A549 (cell line): ENCODE results near the gene ZNF526.

Experiments used
- CBX2 ChIP-seq: fragments of 200-600 bp; sonication (generic); IDR thresholded peaks from 2 replicates; pipeline ENCODE4 v1.6.1; 2016; ENCODE audit warnings: low read depth, mild to moderate bottlenecking, borderline replicate concordance
- CBX8 ChIP-seq: fragments of 200-600 bp; sonication (generic); IDR thresholded peaks from 2 replicates; pipeline ENCODE4 v1.6.1; 2016
- CHD4 ChIP-seq: fragments of 200-600 bp; sonication (generic); IDR thresholded peaks from 2 replicates; pipeline ENCODE4 v1.6.1; 2016; ENCODE audit warnings: antibody characterized with exemption, mild to moderate bottlenecking, borderline replicate concordance
- CTCF ChIP-seq: fragments of >200 bp; sonication (Bioruptor Twin); formaldehyde crosslinking; IDR thresholded peaks from 3 replicates; pipeline ENCODE4 v1.5.1; 2016
- EHF ChIP-seq: fragments of 250-450 bp; sonication (Bioruptor Pico); IDR thresholded peaks from 2 replicates; pipeline ENCODE4 v1.5.0; 2020; ENCODE audit warnings: mild to moderate bottlenecking
- HDAC2 ChIP-seq: fragments of 200-600 bp; sonication (generic); IDR thresholded peaks from 2 replicates; pipeline ENCODE4 v1.6.1; 2016
- MAFK ChIP-seq: fragments of 450-650 bp; IDR thresholded peaks from 2 replicates; pipeline ENCODE4 v1.6.1; 2014; ENCODE audit not compliant: partially characterized antibody
- MAX ChIP-seq: IDR thresholded peaks from 2 replicates; pipeline ENCODE4 v1.6.1; 2012
- NR3C1 ChIP-seq: fragments of >200 bp; sonication (Bioruptor Twin); formaldehyde crosslinking; IDR thresholded peaks from 3 replicates; pipeline ENCODE4 v1.6.1; 2017
- POLR2A ChIP-seq: IDR thresholded peaks from 2 replicates; pipeline ENCODE4 v1.6.1; 2012; ENCODE audit warnings: mild to moderate bottlenecking, low read length
- REST ChIP-seq: fragments of 200-600 bp; sonication (generic); IDR thresholded peaks from 2 replicates; pipeline ENCODE4 v1.6.1; 2016; ENCODE audit warnings: antibody characterized with exemption, mild to moderate bottlenecking, moderate library complexity

GRCh38 chr19:42242069-42242511, 22.0 kb downstream of the ZNF526 start:
- no peak for TF ChIP-seq NR3C1
- TF ChIP-seq HDAC2 = no peak
- no peak for TF ChIP-seq MAFK
- TF ChIP-seq CTCF = no peak
- TF ChIP-seq REST = no peak
- no peak for TF ChIP-seq EHF
- no peak for TF ChIP-seq POLR2A
- TF ChIP-seq CBX8 = no peak
- no peak for TF ChIP-seq MAX
- TF ChIP-seq CHD4 = no peak
- no peak for TF ChIP-seq CBX2
